ENCODE measurements around the gene SLC39A8. TPM values are rescaled to one million over a fixed set of nuclear protein-coding genes. Genes with fewer than 3 reads are reported as not detected.
A peak's percentile ranks its signal among the peaks of the same experiment; 100 is the strongest.

The SLC39A8 gene
- 14.1 and 21.4 TPM in 2 replicates for total RNA-seq (2011; cell fraction: chromatin; rRNA removed; ENCODE audit: low replicate concordance)
- total RNA-seq (2011; cell fraction: nucleolus; rRNA removed) = 21.0 and 22.1 TPM in 2 replicates
- total RNA-seq (2011; cell fraction: nucleoplasm; rRNA removed) = 26.5 and 37.0 TPM in 2 replicates
- total RNA-seq (2014; rRNA removed) (23.4 and 25.0 TPM in 2 replicates), total RNA-seq (2014; rRNA removed; fragmentation: Illumina TruSeq; extraction: Trizol) (30.3 and 34.8 TPM in 2 replicates), total RNA-seq (2015; rRNA removed; fragmentation: Illumina TruSeq; extraction: Trizol) (21.6 and 26.3 TPM in 2 replicates), total RNA-seq (2021) (26.1 and 27.0 TPM in 2 replicates), polyA plus RNA-seq (2011; rRNA removed) (19.6 and 26.7 TPM in 2 replicates), polyA plus RNA-seq (2014; fragmentation: Illumina TruSeq; extraction: Trizol) (17.3 and 21.1 TPM in 2 replicates), polyA plus RNA-seq (2014; fragmentation: Nextera tagmentation; extraction: Ambion mirVana) (10 to 100 TPM in 1 of 2 experiments, 1 to 10 TPM in 1; 8.2 to 10.1 TPM), polyA plus RNA-seq (2014; rRNA removed) (14.1 and 15.6 TPM in 2 replicates), polyA minus RNA-seq (2011; rRNA and poly(A)+ RNA removed) (33.1 and 39.5 TPM in 2 replicates), Bru-seq, nascent RNA (percentile 68 among the genes with signal in this experiment), BruChase-seq, experiment 1, labeled RNA remaining after a 2-hour chase (percentile 73 among the genes with signal in this experiment), BruChase-seq, experiment 2, labeled RNA remaining after a 6-hour chase (percentile 71 among the genes with signal in this experiment)
- 11.6 and 14.2 TPM in 2 replicates for polyA plus RNA-seq (2011; cell fraction: cytosol; rRNA removed)
- 5.8 and 8.1 TPM in 2 replicates for polyA plus RNA-seq (2011; cell fraction: nucleus; rRNA removed)
- 15.9 and 26.6 TPM in 2 replicates for polyA plus RNA-seq (2012)
- 15.0 and 20.7 TPM in 2 replicates for polyA minus RNA-seq (2011; cell fraction: cytosol; rRNA and poly(A)+ RNA removed)
- 6.6 and 10.2 TPM in 2 replicates for polyA minus RNA-seq (2011; cell fraction: nucleus; rRNA and poly(A)+ RNA removed)
- long read RNA-seq, experiment 1, transcript SLC39A8-202 (8 exons, 3,238 nt) = major isoform, 128 of 220 reads
- long read RNA-seq, experiment 1, transcript SLC39A8-201 (9 exons, 3,144 nt) = minor isoform, 50 of 220 reads
- long read RNA-seq, experiment 1, partial matches to known transcripts = 17 of 220 reads
- long read RNA-seq, experiment 1, other reads (novel, unspliced or antisense) = 25 of 220 reads
- long read RNA-seq, experiment 2, transcript SLC39A8-202 (8 exons, 3,238 nt) = major isoform, 12 of 57 reads
- long read RNA-seq, experiment 2, partial matches to known transcripts = 8 of 57 reads
- long read RNA-seq, experiment 2, other reads (novel, unspliced or antisense) = 34 of 57 reads
- long read RNA-seq, experiment 3, transcript SLC39A8-201 (9 exons, 3,144 nt) = minor isoform, 11 of 43 reads
- long read RNA-seq, experiment 3, transcript SLC39A8-202 (8 exons, 3,238 nt) = major isoform, 24 of 43 reads
- long read RNA-seq, experiment 3, partial matches to known transcripts = 6 of 43 reads
- long read RNA-seq, experiment 3, other reads (novel, unspliced or antisense) = 2 of 43 reads

DNA sequence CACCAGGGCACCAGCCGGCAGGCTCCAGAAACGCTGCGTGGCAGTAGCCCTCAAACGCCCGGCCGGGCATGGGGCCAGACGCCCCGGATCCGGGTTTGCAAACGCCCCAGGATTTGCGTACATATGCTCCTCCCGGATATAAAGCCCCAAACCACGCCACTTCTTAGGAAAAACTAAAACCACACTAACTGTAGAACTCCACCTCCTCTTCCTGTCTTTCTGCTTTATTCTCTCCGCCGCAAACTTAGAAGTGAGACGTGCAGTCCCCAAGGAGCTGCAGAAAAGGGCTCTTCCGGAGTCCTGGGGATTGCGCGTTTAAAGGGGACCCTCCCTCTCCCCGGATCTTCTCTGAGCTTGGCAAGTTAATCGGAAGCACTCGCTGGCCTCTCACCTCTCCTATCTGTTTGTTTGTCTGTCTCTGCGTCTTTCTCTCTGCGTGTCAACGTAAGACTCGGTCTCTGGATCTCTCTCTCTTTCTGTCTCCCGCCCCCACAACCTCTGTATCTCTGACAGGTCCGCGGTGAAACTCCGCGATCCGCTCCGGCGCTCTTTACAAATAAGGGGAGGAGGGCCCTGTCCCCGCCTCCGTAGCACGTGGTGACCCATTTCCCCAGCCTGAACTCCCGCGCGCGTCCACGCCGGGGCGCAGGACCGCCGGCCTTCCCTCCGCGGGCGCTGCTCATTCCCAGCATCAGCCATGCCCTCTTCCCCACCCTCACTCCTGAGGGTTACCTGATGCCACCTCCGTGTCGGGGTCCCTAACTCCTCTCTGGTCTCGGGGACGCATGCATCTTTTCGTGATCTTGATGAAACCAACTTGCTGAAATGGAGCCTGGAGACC, at the start of gene SLC39A8:
Gene SLC39A8 (minus strand): TSS at position 529 of the 841 bp plus-strand sequence. CDS start 820 bp downstream, outside the sequence.
- FAIRE-seq (peak; percentile 85), ATAC-seq (peak; percentile 91), DNase-seq (ENCODE audit: extremely low read depth in 1 of 4, low spot score in 3 of 4) (peak; percentile 89 to 94 (median 90))
- CTCF ChIA-PET (ENCODE audit: low intra/inter-chr PET ratio) = interaction anchor here (0.6 to 2.1 kb wide), 2 partner anchors 86 to 747 kb away, joined by 3 to 16 read pairs; no protein-coding TSS in a partner anchor
- Histone ChIP-seq H4K20me1 (replicated peaks; ENCODE audit: control insufficient read depth, insufficient read depth, low read length) (no peaks in the 10 kb centered on the region), H3K9me1 (ENCODE audit: control insufficient read depth, insufficient read depth, low read length) (no peaks in the 10 kb centered on the region), H3K9me3 (replicated peaks; ENCODE audit: control insufficient read depth, insufficient read depth, low read depth, low read length) (no peaks in the 10 kb centered on the region), H3K36me3 (ENCODE audit: control insufficient read depth, insufficient read depth, low read length) (no peaks in the 10 kb centered on the region), H3K4me2 (ENCODE audit: insufficient read depth, low read length) (peak within 1 kb of the TSS; percentile 90), H2AFZ (ENCODE audit: low read depth, low read length) (peak within 1 kb of the TSS; percentile 93), H3K27me3 (ENCODE audit: control insufficient read depth in 2 of 2, insufficient read depth in 2 of 2, low read length in 2 of 2) (no peaks in the 10 kb centered on the region), H3K4me1 (replicated peaks in 1 of 2; ENCODE audit: control insufficient read depth in 2 of 2, insufficient read depth in 2 of 2, low read length in 2 of 2) (peaks cover 22 to 25% of the 10 kb centered on the region in 2 experiments), H3K9ac (ENCODE audit: insufficient read depth in 1 of 2, low read depth in 2 of 2, low read length in 2 of 2) (peak within 1 kb of the TSS; percentile 80 to 94), H3K27ac (ENCODE audit: extremely low read depth, low read depth, low read length) (peak within 1 kb of the TSS; percentile 85), H3K79me2 (ENCODE audit: control insufficient read depth, insufficient read depth, low read length) (peaks cover 23% of the 10 kb centered on the region; the same call in 2 of the 3 replicates), H3K4me3 (peak within 1 kb of the TSS; percentile 51)
- intact Hi-C loops (cut with micrococcal nuclease) (loop anchor here (1.0 to 10.0 kb wide), 4 partner anchors 86 to 747 kb away; partner anchors contain the start of gene SLC9B1), in situ Hi-C loops (cut with MboI) (loop anchor here (5.0 kb wide), 1 partner anchor 37 kb away; no protein-coding TSS in a partner anchor)
- under 1% methylated on average over 28 of the region's 54 CpGs for WGBS (ENCODE audit: insufficient coverage, low coverage, missing lambda C conversion rate)
- TSS peak; percentile 58 for BruUV-seq (replicated peaks)
- POLR2A ChIA-PET = interaction anchor here (0.6 to 1.0 kb wide), 3 partner anchors 10 to 42 kb away, joined by 3 read pairs; no protein-coding TSS in a partner anchor
- TF ChIP-seq PRPF4 (IDR thresholded peaks at IDR 0.05; ENCODE audit: insufficient read depth, low read depth, low read length, poor library complexity, severe bottlenecking) = no peak
- no peak for TF ChIP-seq BRD4 (IDR thresholded peaks at IDR 0.05)
- TF ChIP-seq PTRF (tag; IDR thresholded peaks at IDR 0.05) = no peak
- TF ChIP-seq TAL1 (IDR thresholded peaks at IDR 0.05) = no peak
- no peak for TF ChIP-seq SMAD2 (IDR thresholded peaks at IDR 0.05; ENCODE audit: low read depth, low read length)
- TF ChIP-seq POLR2B (IDR thresholded peaks at IDR 0.05; ENCODE audit: low read depth, partially characterized antibody) = peak; percentile 57
- TF ChIP-seq, protein P1, sequence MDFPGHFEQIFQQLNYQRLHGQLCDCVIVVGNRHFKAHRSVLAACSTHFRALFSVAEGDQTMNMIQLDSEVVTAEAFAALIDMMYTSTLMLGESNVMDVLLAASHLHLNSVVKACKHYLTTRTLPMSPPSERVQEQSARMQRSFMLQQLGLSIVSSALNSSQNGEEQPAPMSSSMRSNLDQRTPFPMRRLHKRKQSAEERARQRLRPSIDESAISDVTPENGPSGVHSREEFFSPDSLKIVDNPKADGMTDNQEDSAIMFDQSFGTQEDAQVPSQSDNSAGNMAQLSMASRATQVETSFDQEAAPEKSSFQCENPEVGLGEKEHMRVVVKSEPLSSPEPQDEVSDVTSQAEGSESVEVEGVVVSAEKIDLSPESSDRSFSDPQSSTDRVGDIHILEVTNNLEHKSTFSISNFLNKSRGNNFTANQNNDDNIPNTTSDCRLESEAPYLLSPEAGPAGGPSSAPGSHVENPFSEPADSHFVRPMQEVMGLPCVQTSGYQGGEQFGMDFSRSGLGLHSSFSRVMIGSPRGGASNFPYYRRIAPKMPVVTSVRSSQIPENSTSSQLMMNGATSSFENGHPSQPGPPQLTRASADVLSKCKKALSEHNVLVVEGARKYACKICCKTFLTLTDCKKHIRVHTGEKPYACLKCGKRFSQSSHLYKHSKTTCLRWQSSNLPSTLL (IDR thresholded peaks at IDR 0.05) = peak; percentile 98
- peak; percentile 95 for TF ChIP-seq EGR1 (conservative IDR thresholded peaks at IDR 0.05)
- peak; percentile 71 for TF ChIP-seq TBP (optimal IDR thresholded peaks at IDR 0.05; ENCODE audit: low read depth, low read length)
- TF ChIP-seq TAF1 (IDR thresholded peaks at IDR 0.05; ENCODE audit: control insufficient read depth, extremely low read depth, insufficient read depth, low read length, severe bottlenecking) = no peak
- peak; percentile 12; the same call in 1 of the 2 replicates for TF ChIP-seq PHF8 (IDR thresholded peaks at IDR 0.05; ENCODE audit: borderline replicate concordance, low read length)
- peak; percentile 8 for TF ChIP-seq PCBP1 (IDR thresholded peaks at IDR 0.05; ENCODE audit: low read depth, low read length, poor library complexity, severe bottlenecking)
- TF ChIP-seq, protein P2, sequence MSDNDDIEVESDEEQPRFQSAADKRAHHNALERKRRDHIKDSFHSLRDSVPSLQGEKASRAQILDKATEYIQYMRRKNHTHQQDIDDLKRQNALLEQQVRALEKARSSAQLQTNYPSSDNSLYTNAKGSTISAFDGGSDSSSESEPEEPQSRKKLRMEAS (CRISPR knock-in tag; IDR thresholded peaks at IDR 0.05) = peak; percentile 97
